Prostate gland (tissue), 2 donors: ENCODE results near the gene TTC34.

ENCODE experiments used
- POLR2A ChIP-seq: fragments of 450-650 bp; IDR thresholded peaks from one replicate; pipeline ENCODE4 v1.6.1; 2016; ENCODE audit warnings: antibody characterized with exemption, mild to moderate bottlenecking
- POLR2AphosphoS5 ChIP-seq: sonication (generic); formaldehyde crosslinking; IDR thresholded peaks from one replicate; pipeline ENCODE4 v1.6.1; 2017; ENCODE audit warnings: antibody characterized with exemption
- TF ChIP-seq, protein P1 (sequence below), 4 experiments: fragments of 200-600 bp in 2 of 4; fragments of 450-650 bp in 2 of 4; sonication (generic) in 2 of 4; IDR thresholded peaks; 1 replicate in 3 of 4; 2 replicates in 1 of 4; pipeline ENCODE4 v1.5.1; 2016 to 2019; ENCODE audit warnings: antibody characterized with exemption in 4 of 4, mild to moderate bottlenecking in 2 of 4, moderate library complexity in 2 of 4

GRCh38 chr1:2591233-2591580, 210.3 kb downstream of the TTC34 start:
- TF ChIP-seq, protein P1, sequence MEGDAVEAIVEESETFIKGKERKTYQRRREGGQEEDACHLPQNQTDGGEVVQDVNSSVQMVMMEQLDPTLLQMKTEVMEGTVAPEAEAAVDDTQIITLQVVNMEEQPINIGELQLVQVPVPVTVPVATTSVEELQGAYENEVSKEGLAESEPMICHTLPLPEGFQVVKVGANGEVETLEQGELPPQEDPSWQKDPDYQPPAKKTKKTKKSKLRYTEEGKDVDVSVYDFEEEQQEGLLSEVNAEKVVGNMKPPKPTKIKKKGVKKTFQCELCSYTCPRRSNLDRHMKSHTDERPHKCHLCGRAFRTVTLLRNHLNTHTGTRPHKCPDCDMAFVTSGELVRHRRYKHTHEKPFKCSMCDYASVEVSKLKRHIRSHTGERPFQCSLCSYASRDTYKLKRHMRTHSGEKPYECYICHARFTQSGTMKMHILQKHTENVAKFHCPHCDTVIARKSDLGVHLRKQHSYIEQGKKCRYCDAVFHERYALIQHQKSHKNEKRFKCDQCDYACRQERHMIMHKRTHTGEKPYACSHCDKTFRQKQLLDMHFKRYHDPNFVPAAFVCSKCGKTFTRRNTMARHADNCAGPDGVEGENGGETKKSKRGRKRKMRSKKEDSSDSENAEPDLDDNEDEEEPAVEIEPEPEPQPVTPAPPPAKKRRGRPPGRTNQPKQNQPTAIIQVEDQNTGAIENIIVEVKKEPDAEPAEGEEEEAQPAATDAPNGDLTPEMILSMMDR (IDR thresholded peaks at IDR 0.05) = no peak
- TF ChIP-seq POLR2A (no peak), POLR2AphosphoS5 (no peak)
